ENCODE measurements around the gene C1QBP.

GRCh38 chr17:5429191-5429887 lies 9.6 kb downstream of the C1QBP start:
- no peak for TF ChIP-seq POLR2AphosphoS5 (IDR thresholded peaks at IDR 0.05)
- no peak for TF ChIP-seq CTCF (IDR thresholded peaks at IDR 0.05; ENCODE audit: poor library complexity, severe bottlenecking)
- TF ChIP-seq EZH2 (IDR thresholded peaks at IDR 0.05; ENCODE audit: borderline replicate concordance, insufficient read depth, low read length, poor library complexity, severe bottlenecking): no peak
- no peak for TF ChIP-seq RAD21 (conservative IDR thresholded peaks at IDR 0.05)

All from neural cell (in vitro differentiated cells).